ENCODE results near the gene FGF22.
A peak's percentile ranks its signal among the peaks of the same experiment; 100 is the strongest.
"Not testable (repeated sequence)": the region's sequence is repeated elsewhere in the genome, so short reads cannot be mapped to it uniquely, and the experiment has no call there.

FGF22 gene

DNA sequence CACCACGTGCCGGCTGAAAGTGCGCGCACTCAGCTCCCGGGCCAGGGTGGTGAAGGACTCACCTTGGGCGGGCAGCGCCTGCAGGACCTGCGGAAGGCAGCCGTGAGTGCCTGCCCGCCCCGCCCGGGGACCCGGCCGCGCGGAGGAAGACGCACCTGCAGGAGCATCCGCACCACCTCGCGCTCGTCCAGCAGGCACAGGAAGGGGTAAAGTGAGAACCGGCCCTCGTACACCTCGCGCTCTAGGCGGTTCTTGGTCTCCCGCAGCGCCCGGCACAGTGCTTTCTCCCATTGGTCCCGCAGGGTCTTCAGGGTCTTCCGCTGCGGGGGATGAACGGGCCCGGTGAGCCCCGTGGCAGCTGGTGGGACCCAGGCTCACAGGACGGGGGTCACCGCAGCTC is 17.0 kb upstream of the FGF22 start:
- DNase-seq = no peak

DNA sequence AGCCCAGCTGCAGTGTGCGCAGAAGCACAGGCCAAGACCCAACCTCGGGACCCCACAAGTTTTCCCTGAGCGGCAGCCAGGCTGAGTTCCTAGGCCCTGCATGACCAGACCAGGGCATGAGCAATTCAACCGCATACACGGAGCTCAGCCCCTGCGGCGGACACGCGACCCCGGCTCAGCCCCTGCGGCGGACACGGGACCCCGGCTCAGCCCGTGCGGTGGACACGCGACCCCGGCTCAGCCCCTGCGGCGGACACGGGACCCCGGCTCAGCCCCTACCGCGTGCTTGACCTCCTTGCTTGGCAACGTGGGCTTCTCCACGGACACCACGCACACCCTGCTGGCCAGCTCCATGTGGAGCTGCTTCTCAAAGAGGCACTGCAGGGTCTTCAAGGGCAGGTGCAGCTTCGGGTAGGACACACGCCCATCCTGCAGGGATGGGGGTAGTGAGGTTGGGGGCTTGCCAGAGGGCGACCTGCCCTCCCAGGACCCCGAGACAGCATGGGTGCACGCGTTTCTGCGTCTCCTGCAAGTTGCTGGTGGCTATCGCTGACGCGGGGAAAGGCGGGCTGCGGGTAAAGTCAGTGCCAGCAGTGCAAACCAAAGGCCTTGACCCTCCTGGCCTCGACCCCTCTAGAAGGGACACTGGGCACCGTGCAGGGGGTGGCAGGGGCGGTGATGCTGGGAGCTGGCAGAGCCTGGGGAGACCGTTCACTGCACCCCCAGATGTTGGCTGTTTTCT is 16.3 kb upstream of the FGF22 start:
- DNase-seq = no peak

DNA sequence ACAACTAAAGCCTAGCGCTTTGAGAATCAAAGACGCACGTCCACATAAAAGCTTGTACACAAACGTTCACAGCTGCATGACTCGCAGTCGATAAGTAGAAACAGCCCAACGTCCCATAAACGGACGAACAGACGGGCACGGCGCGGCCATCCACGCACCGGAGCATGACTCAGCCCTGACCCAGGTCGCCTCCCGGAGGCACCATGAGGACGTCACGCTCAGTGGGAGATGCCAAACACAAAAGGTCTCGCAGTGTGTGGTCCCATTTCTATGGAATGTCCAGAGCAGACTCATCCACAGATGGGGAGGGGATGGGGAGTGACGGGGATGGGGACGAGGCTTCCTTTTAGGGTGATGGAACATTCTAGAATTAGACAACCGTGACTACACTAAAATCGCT is 15.7 kb upstream of the FGF22 start:
- DNase-seq = no peak

DNA sequence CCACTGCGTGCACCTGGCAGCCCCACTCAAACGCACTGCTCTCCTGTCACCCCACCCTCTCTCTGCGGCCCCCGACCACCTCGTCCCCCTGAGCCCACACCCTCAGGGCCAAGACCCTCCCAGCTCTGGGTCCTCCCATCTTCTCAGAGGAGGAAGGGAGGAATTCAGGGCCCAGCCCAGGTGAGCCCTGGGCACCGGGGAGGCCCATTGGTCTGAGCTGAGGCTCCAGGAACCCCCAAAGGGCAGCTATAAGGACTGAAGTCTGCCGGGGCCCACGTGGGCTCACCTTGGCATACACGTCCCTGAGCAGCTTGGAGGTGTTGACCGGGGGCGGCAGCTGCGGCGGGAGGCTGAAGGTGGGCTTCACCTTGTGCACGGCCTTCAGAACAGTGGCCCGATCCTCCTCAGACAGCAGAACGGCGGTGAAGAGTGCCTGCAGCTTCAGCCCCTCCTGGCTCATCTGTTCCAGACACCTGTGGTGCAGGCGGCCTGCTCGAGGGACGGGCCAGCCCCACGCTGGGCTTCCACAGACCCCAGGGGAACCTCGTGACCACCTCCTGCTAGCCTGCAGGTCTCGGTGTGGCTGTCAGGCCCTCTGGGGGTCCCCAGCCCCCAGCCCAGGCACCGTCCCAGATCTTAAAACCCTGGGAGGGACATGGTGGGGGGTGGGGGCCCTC is 15.1 kb upstream of the FGF22 start:
- no peak for DNase-seq

DNA sequence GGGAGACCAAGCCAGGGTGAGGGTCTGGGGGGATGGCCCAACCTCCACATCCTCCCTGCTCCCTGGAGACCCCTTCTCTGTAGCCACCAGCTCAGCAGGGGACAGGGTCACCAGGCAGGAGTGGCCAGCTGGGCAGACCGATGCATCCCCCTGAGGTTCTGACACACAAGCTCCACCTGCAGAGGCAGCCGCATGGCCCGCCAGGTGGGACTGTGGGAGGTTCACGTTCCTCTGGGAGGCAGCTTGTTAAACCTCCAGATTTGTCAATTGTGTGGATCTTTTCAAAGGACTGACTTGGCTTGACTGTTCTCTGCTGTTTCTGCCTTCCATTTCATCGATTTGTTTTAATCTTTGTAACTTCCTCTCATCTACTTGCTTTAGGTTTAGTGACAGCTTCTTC is 14.4 kb upstream of the FGF22 start:
- DNase-seq = no peak

DNA sequence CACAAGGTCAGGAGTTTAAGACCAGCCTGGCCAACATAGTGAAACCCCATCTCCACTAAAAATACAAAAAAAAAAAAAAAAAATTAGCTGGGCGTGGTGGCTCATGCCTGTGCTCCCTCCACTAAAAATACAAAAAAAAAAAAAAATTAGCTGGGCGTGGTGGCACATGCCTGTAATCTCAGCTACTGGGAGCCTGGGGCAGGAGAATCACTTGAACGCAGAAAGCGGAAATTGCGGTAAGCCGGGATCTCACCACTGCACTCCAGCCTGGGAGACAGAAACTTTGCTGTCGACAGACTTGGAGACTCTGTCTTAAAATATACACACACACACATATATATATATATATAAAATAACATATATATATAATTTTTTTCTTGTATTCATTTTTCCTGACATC is 13.1 kb upstream of the FGF22 start:
- DNase-seq = not testable (repeated sequence)

DNA sequence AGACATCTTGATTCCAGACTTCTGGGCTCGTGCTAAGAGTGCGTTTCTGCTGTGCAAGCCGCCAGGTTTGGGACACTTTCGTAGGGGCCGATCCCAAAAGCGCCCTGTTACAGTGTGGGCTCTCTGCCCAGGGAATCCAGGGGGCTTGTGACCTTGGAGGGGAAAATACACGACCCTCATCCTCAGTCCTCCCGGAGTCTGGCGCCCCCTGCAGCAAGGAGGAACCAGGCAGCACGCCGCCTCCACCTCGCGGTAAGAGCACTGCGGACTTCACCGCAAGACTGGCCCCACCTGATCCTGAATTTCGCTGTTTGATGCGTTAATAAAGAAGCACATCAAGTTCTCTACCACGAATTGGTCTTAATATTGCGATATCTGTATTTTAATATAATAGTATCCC is 11.5 kb upstream of the FGF22 start:
- no peak for DNase-seq

DNA sequence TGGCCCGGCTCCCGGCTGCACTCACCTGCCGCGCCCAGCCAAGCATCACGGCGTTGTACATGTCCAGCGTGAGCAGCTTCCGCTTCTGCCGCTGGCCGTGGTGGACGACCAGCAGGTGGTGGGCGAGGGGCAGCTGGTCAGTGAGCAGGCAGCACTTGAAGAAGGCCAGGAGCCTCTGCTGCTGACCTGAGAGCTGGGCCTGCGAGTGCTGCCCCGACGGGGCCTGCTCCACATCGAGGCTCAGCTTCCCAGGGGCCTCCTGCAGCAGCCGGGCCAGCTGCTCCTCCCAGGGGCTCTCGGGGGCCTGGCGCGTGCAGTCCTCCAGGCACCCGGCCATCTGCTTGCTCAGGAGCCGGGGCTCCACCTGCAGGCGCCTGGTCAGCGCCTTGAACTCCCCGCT is 10.2 kb upstream of the FGF22 start:
- not testable (repeated sequence) for DNase-seq

DNA sequence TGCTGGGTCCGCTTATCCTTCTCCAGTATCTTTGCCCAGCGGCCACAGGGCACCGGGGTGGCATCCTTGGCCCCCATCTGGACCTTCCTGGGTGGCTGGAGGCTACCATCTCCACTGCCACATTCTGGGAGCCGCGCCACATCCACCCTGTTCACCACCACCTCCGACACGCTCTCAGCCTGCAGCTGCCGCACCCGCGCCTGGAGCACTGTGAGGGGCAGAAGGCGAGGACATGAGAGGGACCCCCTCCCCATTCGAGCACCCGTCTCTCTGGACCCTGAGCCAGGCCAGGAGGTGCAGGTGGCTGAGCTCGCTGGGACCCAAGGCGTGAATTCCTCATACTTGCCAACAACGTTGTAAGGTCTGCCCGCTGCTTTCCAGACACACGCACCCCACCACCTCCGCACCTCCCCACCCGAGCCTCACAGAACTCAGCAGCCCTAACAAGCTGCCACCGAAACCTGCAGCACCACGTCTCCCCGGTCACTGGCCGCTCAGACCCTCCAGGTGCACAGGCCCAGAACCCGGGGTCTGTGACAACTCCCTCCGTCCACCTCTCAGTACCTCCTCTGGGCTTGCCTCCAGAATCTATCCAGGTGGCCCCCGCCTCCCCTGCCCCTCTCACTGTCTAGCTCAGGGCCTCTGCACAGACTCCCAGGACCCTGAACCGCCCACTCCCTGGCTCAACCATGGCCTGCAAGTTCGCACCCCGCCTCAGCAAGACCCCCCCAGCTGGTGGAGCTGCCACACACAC is 9.5 kb upstream of the FGF22 start:
- no peak for DNase-seq

DNA sequence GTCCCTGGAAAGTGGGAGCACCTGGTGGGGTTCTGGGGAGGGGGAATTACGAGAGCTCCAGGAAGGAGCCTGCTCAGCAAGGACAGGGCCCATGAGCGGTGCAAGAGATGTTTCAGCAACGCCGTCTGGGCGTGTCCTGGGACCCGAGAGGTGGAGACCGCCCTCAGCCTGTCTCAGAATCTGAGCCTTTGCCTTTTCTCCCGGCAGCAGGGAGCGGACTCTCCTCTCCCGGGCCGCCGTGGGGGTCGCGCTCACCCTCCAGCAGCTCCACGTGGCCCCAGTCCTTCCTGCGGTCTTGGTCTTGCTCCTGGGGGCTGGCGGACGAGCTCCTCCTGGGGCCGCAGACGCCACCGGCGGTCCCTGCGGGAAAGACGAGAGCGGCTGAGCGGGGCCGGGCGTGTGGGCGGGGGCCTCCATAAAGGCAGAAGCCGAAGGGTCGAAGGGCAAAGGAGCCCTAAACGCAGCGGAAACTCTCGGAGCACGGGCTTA is 7.1 kb upstream of the FGF22 start:
- peak; percentile 62 for DNase-seq

DNA sequence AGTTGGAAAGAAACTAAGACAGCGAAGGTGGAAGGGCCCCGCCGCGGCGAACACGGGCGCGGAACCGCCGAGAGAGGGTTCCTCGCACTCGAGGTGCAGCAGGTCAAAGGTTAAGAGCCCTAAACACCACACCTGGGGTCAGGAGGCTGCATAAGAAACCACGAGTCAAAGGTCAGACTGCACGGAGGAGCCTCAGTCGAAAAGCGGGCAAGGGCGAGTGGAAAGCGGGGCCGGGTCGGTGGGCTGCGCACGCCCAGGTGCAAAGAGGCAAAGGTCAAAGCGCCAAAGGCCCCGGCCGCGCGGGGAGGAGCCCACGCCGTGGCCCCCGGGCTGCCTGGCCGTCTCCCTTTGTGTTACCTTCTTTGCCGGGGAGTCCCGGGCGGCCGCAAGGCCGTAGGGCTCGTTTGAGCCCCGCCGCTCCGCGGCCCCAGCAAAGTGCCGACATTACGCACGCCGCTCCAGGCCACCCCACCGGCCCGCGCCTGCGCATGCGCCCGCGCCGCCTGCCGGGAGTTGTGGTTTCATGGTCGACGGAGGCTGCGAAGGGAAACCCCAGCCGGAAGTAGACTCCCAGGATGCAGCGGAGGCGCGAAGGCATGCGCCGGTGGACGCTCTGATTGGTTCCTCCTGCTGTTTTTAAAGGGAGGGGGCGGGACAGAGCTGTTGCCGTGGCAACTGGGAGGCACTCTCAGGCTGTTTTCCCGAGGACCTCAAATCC is 6.5 kb upstream of the FGF22 start, which contains the start of gene POLRMT:
Gene POLRMT (minus strand): TSS at position 470 of the 718 bp plus-strand sequence. CDS start 25 bp downstream, at position 445.
- DNase-seq = peak; percentile 93

DNA sequence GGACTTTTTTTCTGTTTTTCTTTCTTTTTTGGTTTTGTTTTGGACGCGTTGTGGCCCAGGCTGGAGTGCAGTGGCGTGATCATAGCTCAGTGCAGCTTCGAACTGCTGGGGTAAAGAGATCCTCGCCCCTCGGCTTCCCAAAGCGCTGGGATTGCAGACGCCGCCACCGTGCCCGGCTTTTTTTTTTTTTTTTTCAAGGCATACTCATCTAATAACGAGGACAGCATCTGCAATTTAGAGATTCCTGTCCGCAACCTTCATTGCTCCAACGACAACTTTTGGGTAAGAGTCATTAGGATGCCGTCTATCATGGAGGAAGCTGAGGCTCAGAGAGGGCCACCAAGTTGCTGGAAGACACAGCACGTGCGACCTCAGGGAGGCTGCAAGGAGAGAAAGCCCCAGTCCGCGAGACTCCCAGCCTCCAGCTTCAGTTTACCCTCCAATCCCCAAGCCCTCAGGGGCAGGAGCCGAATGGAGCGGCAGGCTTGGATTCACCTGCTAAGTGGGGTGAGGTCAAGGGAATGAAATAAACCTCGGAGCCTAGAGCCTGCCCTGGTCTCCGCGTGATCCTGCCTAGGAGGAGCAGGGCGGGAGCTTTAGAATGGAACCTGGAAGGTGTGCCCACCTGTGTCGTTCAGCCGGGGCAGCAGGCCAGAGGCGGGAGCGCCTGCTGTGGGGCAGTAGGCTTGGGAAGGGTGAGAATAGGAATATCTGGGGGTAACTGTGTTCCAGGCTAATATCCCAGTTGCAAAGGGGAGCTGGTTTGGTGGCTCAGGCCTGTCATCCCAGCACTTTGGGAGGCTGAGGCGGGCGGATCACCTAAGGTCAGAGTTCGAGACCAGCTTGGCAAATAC is 5.7 kb upstream of the FGF22 start:
- no peak for DNase-seq

DNA sequence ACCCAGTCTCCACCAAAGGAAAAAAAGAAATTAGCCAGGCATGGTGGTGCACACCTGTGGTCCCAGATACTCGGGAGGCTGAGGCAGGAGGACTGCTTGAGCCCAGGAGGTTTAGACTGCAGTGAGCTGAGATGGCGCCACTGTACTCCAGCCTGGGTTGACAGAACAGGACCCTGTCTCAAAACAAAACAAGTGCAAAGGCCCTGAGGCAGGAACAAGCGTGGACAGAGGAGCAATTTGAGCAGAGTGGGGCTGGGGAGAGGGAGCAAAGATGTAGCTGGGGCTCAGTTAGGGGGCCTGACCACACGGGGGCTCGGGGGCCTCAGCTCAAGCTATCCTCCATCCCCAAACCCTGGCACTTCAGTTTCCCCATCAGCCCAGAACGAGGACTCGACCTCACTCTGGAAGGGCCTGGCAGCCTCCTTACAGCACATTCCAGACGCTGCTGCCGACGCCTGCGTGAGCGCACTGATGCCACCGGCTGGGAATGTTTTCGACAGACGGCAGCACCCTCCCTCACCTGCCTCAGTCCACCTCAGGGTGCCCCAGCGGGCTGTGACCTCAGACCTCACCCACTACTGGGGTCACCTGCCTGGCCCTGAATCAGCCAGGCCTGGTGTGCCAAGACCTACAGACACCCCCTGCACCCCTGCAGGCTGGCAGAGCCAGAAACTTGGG is 4.6 kb upstream of the FGF22 start:
- DNase-seq = no peak

DNA sequence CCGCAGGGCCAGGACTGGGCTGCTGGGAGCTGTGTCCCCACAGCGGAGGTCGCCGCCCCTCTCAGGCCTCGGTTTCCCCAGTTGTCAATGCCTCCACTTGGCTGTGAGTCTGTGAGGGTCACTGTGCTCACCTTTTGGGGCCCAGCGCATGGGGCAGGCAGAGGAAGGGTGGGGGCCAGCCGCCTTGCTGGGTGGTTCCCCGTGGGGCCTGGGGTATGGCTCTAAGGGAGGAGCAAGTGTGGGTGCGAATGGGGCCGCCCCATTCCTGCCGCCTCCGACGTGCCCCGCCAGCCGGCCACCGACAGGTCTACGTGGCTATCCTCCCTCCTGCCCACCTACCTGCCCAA is 800 bp upstream of the FGF22 start:
- no peak for DNase-seq

DNA sequence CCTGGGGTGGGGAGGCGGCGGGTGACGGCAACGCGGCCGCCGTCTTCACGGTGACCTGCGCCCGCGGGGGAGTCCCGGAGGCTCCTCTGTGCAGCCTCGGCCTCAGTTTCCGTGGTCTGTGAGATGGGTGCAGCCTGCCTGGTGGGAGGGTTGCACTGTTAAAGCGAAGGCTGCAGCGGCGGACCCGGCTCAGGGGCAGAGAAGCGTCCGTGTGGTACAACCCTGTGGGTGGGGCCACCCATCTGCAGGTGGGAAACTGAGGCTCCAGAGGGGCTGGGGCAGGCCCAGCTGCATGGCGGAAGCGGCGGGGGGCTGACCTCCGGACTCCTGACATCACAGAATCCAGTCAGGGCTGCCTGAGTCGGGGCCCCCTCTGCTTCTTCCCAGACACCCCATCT is 481 bp downstream of the FGF22 start:
- no peak for DNase-seq

DNA sequence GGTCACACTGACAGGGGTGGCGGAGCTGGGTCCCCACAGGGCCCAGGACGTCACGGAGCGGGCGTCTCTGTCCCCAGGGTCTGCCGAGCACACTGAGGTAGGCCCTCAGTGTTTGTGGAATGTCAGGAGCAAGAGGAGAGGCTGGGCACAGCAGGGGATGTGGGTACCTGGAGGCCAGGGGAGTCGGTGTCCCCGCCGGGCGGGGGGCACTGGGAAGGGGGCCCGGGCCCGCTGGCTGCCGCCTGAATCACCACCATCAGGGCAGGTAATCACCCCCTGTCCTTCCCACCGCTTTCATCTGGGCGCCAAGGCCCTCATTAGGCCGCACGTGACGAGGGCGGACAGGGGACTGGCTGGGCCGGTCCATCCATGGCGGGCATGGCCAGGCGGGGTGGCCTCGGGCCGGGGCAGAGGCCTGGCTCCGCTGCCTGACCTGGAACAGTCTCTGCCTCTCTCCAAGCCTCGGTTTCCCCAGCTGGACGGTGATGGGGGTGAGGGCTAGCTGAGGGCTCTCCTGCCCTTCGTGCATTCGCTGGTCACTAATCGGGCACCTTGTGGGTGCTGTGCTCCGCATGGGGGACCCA is 1.0 kb downstream of the FGF22 start:
- no peak for DNase-seq

DNA sequence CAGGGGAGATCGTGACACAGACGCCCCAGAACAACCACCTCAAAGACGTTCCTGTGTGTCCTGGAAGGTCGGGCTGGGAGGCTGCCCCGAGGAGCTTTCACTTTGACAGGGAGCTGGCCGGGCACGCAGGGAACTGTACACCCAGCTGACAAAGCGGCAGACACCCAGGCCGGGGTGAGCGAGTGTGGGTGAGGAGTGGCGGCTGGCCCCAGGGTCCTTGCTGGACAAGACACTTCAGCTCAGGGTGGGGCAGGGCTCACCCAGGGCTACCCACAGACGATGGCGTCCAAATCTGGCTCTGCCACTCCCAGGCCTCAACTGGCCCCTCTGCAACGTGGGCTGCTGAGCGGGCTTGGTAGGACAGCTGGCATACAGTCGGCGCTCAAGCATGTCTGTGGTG is 2.0 kb downstream of the FGF22 start:
- no peak for DNase-seq

DNA sequence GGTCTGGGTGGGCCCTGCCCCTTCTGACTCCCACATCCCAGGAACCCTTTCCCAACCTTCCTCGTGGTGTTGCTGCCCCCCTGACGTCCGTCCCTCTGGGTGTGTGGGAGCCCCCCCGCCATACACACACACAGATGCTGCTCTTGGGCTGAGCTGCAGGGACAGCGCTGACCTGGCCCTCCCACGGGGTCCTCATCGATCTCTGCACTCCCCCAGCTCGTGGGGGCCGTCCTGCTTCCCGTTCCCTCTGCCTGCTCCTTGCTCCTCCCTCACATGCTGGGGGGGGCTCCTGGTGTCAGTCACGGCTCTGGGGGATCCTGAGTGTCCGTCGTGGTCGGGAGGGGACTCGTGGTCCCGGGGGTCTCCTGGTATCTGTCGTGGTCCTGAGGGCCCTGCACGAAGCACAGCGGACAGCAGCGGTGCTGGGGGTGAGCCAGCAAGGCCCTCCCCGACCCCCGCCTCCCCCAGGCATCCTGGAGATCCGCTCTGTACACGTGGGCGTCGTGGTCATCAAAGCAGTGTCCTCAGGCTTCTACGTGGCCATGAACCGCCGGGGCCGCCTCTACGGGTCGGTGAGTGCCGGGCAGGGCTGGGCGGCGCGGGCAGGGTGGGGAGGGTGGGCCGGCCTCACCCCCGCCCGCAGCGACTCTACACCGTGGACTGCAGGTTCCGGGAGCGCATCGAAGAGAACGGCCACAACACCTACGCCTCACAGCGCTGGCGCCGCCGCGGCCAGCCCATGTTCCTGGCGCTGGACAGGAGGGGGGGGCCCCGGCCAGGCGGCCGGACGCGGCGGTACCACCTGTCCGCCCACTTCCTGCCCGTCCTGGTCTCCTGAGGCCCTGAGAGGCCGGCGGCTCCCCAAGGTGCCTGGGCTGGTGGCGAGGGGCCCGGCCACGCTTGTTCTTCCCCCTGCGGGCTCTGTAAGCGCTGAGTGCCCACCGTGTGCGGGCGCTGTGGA is 3.4 kb downstream of the FGF22 start:
- DNase-seq = no peak

DNA sequence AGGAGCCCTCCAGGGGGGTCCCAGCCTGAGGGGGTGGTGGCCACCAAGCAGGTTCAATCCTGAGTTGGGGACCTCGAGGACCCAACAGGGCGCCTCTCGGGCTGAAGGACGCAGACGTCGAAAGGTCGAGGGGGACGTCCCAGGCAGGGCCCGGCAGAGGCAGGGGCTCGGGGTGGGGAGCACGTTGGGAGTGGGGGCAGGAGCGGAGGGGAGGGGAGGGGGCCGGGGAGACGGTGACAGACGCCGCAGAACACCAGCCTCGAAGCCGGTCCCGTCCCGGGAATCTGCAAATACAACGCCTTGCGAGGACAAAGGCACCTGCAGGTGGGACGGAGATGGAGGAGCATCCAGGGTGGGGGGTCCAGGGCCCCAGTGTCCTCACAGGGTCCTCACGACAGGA is 4.1 kb downstream of the FGF22 start:
- no peak for DNase-seq

DNA sequence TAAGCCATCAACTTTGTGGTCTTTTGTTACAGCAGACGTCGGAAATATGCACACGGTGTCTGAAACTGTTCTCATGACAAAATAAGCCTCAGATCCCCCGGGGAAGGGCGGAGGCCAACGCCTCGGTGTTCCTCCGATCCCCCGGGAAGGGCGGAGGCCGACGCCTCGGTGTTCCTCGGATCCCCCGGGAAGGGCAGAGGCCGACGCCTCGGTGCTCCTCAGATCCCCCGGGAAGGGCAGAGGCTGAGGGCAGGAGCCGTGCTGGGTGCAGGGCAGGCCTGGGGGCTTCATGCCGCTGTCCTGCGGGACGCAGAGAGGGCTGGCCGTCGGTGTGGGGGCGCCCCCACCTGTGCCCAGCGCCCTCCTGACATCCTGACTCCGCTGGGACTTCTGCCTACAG is 4.7 kb downstream of the FGF22 start:
- no peak for DNase-seq

Measured in NCI-H226 (cell line).